ENCODE results near the gene NFATC3.

GRCh38 chr16:68079626-68080344 is 5.4 kb upstream of the NFATC3 start:
- TF ChIP-seq EZH2 (IDR thresholded peaks at IDR 0.05; ENCODE audit: low read depth, low read length, severe bottlenecking) (no peak), POLR2A (IDR thresholded peaks at IDR 0.05; ENCODE audit: control extremely low read depth in 1 of 2, low read depth in 2 of 2, low read length in 2 of 2) (no peak), SIRT6 (IDR thresholded peaks at IDR 0.05; ENCODE audit: low read length) (no peak), SP4 (IDR thresholded peaks at IDR 0.05; ENCODE audit: low read length) (no peak), E2F6 (IDR thresholded peaks at IDR 0.05) (no peak), EP300 (IDR thresholded peaks at IDR 0.05; ENCODE audit: borderline replicate concordance in 1 of 2, low read depth in 2 of 2, low read length in 2 of 2) (no peak)

Data from H1 (cell line).